Stimulated activated CD4-positive, alpha-beta T cell treated with anti-CD3 and anti-CD28 coated beads, Interleukin-4, amount 100 ng/mL, for 4 hours (primary cell): ENCODE data around the gene ARHGAP24.
"Not testable (repeated sequence)": the region's sequence is repeated elsewhere in the genome, so short reads cannot be mapped to it uniquely, and the experiment has no call there.

Source experiments
- DNase-seq, 2 experiments: peaks; one replicate each; pipeline ENCODE4 v3.0.0-alpha.2; 2020

The ARHGAP24 gene

DNA sequence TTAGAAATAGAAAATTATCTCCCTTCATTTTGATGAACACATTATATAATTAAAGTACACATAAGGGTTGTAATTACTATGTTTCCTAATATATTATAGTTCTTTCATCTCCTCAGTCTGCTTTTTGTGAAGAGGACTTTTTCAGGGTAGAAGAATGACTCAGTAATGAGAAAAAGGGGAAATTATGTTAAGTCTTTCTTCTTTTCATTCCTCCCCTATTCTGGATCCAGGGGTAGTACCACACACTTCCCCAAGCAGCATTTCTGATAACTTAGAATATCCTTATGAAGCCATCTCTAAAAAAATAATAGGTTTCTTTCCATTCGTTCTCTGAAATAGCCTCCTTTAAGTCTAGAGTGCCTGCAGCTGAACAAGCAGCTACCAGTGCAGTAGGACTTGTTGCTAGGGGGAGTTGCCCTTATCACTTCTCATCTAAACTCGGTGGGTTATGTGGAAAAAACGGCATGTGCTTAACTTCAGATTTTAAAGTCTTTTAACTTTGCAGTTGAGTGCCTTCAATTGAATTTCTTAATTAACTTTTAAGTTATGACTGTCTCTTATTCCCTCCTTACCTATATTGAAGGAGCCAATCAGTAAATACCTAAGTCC, 184.8 kb downstream of the ARHGAP24 start:
- no peak for DNase-seq

DNA sequence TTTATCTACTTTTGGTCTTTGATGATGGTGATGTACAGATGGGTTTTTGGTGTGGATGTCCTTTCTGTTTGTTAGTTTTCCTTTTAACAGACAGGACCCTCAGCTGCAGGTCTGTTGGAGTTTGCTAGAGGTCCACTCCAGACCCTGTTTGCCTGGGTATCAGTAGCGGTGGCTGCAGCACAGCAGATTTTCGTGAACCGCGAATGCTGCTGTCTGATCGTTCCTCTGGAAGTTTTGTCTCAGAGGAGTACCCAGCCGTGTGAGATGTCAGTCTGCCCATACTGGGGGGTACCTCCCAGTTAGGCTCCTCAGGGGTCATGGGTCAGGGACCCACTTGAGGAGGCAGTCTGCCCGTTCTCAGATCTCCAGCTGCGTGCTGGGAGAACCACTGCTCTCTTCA, 191.7 kb downstream of the ARHGAP24 start:
- not testable (repeated sequence) for DNase-seq

DNA sequence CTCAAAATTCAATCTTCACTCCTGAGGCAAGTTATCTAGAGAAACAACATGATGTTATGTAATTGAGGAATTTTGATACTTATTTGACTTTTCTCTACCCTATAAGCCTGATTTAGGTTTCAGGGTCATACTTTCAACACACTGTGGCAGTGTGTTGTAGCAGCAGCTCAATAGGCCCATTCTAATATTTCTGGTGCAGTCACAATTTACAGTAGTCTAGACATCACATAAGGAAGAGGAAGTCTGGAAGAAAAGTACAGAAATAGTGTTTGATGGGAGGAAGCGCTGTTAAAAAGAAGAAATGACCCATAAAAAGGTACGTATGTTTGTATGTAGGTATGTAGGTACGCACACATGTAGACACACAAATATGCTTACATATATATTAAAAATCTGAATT, 194.3 kb downstream of the ARHGAP24 start:
- DNase-seq, result no peak

DNA sequence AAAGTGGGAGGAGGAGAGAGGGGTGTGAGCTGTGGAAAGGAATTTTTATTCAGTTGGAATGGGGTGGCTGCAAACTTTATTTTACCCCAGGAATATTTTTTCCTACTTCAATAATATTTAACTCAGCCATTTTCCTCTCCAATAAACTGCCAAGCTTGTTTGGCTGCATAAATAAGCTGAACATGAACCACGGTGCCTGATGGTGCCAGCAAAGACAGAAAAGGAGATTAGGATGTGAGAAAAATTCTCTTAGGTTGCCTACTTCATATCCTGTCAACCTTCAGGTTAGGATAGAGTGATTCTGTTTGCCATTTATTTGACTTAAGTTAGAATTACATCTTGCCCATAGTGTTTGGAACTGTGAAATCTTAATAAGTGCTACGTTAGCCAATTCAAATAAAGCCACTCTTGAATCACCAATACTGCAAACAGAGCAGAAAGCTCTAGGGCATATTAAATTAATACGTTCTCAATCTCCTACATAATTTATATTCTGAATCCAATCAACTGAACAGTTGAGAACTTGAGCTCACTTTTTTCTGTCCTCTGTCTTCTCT, 195.1 kb downstream of the ARHGAP24 start:
- DNase-seq, result no peak

DNA sequence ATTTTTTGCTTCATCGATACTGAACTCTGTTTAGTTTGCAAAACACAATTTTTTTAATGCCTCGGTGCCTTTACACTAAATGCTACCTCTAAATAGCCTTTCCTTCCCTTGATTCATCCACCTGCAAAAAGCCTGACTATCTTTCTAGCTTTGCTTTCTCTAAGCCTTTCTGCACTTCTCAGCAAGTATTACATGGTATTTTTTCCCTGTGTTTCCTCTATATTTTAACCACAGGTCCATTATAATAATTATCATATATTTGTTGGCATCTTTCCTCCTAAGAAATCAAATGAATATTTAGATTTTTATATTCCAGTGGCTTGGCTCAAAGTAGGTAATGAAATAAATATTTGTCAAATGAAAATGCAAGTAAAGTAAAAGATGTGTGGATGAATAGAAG, 196.2 kb downstream of the ARHGAP24 start:
- no peak for DNase-seq

DNA sequence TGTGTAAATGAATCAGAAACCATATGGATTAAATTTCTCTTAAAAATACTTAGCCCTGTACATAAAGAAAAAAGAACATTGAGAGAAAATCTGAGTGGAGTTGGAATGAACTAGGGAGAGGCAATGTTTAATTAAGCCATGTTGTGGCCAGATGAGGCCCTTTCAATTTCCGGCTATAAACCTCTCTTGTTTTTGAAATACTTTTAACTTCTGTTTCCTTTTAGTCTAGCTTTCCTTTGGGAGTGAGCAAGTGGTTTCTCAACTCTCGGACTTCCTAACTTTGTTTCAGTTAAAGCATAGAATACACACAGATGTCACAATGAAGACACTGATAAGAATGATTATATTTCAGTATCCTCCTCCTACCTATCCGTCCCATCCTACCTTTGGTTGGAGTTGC, 197.2 kb downstream of the ARHGAP24 start:
- no peak for DNase-seq

DNA sequence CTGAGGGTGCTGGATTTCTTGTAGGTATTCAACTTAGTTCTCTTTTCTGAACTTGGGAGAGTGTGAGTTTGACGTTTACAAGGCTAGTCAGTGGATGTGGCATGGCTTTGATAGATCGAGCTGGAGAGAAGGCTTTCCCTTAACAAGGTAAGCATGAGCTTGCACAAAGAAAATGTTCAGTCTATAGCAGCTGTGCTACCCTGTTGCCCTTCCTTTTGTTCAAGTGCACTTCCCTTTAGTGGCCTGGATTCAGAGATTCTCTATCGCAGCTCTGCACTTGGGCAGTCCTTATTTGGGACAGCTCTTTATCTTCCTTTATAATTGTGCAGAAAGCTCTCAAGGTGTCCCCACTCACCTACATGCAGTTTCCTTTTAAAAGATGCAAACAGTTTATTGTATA, 198.0 kb downstream of the ARHGAP24 start:
- DNase-seq, result no peak

DNA sequence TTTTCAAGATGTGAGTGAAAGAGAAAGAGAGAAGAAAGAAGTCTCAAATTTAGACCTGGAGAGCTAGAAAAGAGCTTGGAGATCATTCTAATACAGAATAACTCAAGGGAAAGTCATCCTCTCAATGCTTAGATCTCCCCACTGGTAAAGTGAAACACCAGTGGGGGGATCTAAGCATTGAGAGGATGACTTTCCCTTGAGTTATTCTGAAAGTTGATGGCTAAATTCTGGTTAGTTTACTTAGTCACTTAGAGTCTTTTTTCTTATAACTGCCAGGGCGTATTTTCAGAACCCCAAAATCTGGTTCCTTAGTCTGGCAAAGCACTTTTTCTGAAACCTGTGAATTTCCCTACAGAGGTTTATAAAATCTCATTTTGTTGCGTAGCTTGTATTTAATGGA, 198.6 kb downstream of the ARHGAP24 start:
- DNase-seq, result no peak

DNA sequence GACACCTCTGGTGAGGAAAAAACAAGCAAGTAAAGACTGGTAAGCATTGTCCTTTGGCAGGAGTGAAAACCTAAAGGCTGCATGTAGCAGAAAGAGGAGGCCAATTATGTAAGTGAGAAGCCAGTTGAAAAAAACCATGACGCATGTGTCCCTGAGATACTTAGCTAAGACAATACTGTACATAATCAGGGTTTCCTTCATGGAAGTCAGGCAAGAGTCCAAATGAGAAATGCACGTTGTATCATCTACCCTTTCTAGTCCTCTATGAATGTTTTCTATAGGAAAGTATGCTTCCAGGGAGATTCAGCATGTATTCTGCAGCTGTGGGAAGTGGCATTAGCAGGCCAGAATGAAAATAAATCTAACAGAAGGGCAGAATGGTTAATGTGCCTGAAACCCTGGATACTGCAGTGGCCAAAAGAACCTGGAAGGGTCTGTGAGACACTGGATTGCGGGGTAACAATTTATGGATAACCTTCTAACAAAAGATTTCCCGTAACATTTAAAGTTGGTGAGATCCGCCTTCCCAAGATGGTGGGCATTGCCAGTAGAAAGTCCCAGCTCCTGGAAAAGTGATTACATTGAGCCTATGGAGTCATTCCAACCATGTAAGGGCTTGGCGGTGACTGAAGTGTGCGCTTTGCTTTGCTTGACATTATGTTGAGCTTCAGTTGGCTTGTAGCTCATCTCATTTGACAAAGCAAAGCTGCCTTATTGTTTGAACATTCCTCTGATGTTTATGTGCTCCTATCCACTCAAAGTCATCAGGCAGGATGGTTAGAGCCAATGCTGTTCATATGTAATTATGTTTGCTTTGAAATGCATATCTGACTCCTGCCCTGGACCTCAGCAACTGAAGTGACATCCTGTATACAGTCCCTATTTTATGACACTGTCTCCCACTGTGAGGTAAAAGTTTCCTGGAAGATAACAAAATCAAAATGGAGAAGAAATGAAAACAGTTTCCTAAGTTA, 200.4 kb downstream of the ARHGAP24 start:
- DNase-seq, result no peak

DNA sequence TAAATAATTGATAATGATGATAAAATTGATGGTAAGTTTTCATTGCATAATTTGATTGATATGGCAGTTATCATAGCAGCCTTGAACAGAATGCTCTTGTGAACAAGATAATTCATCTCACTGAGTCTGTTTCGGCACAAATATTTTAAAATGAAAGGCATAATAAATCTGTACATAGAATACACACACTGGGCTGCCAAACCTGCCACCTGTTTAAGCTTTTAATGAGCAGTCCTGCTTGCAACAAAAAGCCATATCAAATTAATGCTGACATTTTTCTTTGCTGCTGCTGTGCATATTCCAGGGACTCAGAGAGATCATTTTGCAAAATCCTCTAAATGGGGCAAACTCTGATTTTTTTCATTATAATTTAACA, 201.1 kb downstream of the ARHGAP24 start:
- DNase-seq, result no peak

DNA sequence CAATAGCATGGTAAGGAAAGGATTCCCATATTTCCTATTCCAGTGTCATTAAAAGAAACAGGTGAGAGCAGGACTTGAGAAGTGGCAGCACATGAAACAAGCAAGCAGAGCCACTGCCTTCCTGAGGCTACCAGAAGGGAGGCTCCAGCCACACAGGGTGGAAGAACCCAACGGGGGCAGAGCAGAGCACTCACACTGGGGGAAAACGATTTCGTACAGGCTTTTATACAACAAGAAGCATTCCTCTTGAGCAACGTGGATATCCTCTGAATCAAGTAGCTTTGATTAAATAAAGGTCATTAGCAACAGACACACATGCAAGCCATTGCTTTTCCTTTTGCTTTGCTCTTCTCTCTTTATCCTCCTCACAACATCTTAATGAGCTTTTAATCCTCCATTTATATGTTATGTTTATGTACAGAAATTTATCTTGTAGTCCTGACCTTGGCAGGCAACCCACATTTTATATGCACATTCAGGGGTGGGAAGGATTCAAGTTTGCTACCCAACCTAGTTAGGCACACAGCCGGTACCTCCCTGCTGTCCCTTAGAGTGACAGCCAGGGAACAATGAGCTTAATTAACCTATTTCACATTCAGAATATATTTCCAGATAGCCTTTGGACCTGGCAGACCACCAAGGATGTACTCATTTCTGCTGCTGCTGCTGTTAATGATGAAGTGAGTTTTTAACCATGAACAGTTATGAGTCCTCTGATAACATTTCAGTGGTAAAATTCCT, 202.1 kb downstream of the ARHGAP24 start:
- no peak for DNase-seq

DNA sequence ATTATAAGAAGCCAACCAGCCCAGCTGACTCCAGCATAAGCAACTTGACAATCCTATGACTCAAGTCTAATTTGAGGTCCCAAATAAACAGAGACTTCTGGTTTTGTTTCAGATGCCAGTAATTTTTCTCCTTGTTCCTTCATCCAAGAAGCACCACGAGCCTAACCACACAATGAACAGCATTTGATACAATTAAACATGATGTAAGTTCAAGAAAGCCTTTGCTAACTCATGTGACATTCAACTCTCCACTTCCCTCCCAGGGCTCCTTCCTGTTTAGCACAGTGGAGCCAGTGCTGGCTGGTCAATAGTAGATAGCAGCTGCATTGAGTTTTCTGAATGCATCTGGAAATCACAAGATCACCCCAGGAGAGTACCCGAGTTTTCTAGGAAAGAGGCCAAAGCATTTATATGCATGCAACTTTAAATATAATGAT, 206.3 kb downstream of the ARHGAP24 start:
- no peak for DNase-seq

DNA sequence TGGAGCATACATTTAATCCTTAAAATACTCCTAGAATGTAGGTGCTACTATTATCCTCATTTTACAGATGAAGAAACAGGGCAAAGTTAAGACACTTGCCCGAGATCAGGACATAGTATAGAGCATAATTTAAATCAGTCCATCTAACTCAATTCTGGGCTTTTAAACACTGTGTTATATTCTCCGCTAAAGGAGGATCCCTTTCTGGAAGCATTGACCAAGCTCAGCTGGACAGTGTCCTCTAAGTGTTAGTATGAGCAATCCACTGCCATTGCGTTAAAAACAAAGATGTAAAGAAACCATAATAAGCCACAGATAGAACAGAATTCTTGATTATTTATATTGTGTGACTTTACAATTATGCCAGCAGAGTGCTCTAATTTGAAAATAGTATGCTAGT, 207.0 kb downstream of the ARHGAP24 start:
- DNase-seq, result no peak

DNA sequence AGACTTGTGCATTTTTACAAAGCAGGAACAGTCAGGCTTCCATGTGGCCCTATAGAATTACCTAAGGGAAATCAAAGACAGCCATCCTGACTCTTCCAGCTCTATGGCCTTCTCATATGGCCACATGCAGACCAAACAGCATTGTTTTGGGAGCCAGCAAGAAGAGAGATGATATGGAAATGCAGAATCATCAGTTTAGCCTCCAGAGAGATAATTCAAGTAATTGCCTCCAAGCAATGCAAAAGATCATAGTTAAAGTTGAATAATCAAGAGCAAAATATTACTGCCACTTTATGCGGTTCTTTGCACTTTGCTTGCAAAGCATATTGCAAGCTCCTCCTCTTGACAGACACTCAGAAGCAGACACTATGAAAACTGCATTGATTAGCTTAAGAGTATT, 207.4 kb downstream of the ARHGAP24 start:
- DNase-seq, result no peak

DNA sequence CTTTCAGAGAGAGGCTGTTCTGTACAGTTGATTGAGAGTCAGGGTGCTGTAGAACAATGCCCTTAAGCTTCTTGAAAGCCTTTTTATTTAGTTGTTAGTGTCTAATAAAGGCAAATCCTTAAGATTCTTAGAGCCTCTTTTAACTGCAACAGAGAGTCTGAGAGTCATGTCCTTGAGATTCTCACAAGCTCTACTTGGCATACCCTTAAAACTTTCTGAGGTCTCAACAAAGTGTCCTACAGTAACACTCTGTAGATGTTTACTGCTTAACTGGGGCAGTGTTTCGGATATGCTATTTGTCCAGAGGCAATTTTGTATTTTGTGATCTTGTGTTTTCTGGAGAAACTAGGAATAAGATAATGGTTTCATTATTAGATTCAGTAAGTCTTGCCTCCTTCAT, 209.7 kb downstream of the ARHGAP24 start:
- DNase-seq, result no peak

DNA sequence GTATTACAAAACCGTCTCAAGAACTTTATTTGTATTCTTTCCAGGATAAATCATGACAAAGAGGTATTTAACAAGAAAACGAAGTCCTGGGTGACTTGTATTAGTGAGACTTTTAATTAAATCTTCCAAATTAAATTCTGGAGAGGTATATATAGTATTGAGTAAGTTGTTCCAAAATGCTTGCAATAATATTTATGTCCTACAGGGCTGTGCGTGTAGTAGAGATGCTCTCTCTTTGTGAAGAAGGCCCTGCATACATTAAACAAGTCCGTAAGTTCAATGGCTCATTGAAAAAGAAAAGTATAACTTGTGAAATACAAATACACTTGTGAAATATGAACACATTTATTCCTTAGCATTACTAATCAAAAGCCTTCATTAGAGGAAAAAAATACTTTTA, 211.4 kb downstream of the ARHGAP24 start:
- DNase-seq, result no peak

DNA sequence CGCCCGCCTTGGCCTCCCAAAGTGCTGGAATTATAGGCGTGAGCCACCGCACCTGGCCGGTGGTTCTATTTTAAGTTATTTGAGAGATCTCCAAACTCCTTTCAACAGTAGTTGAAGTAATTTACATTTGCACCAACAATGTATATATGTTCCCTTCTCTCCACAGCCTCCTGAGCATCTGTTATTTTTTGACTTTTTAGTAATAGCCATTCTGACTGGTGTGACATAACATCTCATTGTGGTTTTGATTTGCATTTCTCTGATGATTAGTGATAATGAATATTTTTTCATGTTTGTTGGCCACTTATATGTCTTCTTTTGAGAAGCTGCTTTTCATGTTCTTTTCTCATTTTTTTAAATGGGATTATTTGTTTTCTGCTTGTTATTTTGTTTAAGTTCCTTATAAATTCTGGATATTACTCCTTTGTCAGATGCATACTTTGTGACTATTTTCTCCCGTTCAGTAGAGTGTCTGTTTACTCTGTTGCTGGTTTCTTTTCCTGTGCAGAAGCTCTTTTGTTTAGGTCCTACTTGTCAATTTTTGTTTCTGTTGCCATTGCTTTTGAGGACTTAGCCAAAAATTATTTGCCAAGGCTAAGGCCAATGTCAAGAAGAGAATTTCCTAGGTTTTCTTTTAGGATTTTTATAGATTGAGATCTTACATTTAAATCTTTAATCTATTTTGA, 213.2 kb downstream of the ARHGAP24 start:
- DNase-seq, result no peak

DNA sequence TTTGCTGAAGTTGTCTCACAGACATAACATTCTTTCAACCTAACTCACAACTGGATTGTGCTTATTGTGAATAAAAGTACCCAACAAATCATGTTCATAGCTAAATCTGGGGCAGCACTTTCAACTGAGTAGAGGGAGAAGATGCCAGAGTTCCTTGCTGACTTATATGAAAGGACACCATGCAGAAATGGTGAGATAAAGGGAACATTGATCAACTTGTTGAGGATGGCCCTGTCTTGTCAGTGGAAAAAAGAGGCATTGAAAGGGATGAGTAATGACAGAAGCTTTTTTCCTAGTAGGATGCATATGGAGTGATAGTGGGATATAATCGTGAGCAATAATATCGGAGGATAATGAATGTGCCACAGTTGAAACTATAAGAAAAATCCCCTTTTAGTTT, 221.7 kb downstream of the ARHGAP24 start:
- no peak for DNase-seq

DNA sequence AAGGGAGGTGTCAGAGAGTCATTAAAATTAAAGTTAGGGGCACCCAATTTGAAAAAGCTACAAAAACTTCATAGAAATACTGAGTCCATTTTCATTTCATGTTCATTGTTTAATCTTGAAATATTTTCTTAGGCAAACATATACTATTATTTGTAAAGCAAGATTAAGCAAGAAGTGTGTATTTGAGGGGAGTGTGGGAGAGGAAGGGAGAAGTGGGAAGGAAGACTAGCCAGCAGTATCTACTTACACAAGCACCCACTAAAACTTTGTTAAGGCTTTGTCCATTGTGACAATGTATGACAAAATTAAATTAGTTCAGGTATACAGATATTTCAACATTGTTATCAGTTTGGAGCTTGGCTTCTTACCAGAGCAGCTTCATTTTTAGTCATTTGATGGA, 222.9 kb downstream of the ARHGAP24 start:
- no peak for DNase-seq

DNA sequence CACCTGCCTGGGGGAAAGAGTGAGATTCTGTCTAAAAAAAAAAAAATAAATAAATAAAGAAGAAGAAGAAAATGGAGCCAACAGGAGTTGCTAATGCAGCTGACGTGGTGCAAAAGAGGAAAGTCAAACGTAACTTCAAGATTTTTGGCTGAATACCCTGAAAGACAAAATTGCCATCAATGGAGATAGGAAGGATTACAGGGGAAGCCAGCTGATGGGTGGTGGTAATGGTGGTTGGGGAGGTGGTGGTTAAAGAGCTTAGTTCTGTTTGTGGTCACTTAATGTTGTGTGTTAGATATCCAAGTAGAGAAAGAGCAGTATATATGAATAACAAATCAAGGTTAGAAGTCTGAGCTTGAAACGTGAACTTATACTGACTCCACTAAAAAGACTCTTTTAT, 225.4 kb downstream of the ARHGAP24 start:
- no peak for DNase-seq

DNA sequence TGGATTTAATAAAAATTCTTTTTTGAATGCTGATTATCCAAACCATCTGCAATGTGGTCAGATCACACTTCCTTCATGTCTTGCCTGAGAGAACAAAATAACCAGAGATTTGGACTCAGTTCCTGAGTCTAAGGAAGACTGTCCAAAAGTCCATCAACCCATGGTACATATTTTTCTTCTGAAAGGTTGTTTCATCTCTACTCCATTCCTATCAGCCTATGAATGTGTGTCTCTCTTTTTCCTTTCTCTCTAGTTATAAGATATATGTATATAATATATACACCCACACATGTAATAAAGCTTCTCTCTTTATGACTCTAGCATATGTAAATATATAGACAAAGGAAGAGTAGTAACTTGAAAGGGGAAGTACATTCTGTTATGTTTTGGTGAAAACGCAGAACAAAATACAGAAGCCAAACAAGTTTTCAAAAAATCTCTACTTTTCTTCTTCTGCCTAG, 226.9 kb downstream of the ARHGAP24 start:
- no peak for DNase-seq

DNA sequence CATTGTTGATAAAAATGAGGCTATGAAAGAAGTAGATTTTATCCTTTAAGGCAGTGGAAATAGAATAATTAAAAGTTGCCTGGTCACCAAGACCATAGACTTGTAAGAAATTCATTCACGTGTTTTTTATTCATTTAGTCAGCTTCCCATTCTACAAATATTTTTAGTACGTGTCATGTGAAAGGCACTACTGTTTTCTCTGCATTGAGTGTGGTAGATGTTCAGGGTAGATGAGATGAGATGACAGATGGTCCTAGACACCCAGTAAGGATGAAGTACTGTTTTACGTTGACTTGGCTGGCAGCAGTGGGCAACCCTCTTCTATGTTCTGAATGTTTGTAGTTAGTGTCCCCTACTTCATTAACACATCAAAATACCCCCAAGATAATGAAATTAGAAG, 228.1 kb downstream of the ARHGAP24 start:
- no peak for DNase-seq

DNA sequence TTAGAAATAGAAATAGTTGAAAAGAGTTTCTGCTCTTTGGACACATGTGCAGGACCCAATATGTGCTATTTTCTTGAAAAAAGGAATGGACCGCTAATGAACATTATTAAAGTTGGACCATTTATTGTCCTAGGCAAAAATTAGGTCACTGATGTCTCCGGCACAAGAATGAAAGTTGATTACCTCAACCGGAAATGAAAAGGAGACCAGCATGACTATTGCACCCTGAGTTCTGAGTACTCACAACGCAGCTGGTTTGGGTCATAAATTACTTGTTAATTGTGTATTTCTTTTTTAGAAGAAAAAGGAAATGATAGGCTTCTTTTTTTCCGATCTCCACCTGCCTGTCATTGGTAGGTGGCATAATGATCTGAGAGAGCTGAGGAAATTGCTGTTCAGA, 232.7 kb downstream of the ARHGAP24 start:
- DNase-seq, result no peak
